HG03095 (cell line): ENCODE data around the gene AGBL4.

Source experiments
- ATAC-seq: cut with Tn5 transposase; IDR thresholded peaks from one replicate; pipeline ENCODE4 v1.9.1; 2021; ENCODE audit warnings: moderate library complexity; ENCODE audit not compliant: unreplicated experiment

The AGBL4 gene

DNA sequence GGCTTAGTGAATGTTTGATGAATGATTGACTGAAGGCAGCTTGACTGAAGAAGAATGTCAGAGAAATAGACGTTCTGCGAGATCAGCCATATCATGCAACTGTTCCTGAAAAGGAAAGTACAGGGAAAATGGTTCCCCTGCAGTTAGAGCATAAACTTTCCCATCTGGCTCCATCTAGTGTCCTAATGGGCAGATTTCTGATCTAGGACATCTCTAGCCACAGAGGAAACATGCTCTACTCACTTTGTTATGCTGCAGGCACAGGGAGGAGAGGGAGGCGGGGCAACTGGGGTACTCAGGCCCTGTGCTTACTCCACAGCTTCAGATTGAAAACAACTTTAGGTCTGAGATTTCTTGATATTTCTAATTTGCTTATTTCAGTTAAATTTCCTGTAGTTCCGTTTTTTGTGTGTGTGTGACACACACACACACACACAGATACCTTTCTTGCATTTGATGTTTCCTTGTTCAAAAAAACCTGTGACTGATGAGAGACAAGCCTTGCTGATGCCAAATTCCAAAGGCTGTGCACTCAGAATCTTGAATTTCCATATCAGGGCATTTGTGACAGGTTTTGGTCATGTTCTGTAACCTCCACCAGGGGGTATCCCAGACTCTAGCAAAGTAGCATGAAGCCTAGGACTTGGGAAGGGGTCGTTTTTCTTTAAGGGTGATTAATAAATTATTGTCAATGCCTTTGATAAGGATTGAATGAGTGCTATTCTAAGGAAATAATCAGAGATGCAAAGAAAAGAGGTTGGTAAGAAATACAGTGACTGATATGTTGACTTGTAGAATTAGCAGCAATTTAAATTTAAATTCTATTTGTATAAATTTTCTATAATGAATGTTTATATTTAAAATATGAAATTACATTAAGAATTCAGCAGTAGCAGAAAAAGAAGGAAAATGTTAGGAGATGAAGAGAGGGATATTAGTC, 1107.4 kb downstream of the AGBL4 start:
- ATAC-seq = no peak

DNA sequence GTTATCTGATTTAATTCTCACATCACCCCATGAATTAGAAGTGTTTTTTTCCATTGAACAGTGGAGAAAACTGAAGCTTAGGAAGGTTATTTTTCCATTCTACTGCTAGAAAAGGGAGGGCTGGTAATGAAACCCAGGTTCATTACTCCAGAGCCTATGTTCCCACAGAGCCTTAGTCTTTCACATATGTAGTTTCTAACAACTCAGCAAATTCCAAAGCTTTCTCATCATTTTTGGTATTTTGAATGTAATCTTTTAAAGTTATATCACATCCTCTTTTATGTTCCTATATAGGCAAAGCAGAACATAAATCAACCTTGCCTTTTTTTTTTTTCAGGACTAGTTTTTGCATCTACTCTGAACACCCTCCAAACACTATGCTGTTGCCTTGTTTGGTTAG, 1115.1 kb downstream of the AGBL4 start:
- ATAC-seq = no peak

DNA sequence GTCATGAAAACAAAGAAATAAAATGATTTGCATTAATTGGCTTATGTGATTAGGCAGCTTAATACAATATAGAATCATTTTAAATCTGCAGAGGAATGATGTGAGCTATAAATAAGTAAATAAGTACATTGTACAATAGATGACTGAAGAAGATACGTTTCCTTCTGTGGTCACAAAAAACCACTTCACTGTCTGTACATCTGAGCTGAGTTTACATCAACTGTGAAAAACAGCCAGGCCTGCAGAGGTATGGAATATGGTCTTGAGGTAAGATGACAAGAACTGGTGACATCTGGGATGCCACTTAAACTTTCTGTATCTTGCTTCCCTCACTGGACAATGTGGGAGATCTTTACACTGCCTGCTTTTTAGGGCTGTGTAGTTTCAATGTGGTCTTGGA, 1117.0 kb downstream of the AGBL4 start:
- no peak for ATAC-seq

DNA sequence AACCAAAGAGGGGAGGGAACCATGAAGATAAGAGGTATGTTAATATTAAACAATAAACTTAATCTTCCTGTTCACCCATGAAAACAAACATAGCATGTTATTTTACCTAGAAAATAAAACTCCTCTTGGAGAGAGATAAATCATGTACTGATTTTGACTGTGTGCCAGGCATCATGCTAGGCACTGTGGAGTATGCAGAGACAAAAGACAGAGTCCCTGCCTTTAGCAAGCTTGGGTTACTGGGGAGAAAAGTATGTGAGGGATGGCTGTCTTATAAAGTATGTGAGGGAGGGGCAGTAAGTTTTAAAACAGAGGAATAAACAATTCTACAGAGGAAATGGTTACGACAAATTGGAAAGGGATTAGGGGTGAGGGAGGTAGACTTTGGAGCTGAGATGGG, 1117.6 kb downstream of the AGBL4 start:
- ATAC-seq = no peak

DNA sequence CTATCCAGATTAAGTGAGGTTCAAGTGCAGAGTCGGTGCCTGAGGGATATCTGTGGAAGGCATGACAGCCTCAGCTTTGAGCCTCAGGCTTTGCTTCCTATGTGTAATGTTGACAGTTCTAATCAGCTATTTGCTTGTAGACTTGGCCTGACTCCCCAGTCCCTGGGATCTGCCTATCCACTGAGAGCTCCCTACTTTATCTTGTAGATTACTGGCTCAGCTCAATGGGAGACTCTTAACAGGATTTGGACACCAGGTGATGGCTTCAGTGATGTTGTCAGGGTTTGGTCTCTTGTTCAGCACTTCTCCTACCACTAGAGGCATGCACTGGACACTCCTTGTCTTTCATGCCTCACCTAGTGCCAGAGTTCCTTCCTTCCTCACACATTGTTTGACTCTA, 1120.5 kb downstream of the AGBL4 start:
- ATAC-seq = no peak

DNA sequence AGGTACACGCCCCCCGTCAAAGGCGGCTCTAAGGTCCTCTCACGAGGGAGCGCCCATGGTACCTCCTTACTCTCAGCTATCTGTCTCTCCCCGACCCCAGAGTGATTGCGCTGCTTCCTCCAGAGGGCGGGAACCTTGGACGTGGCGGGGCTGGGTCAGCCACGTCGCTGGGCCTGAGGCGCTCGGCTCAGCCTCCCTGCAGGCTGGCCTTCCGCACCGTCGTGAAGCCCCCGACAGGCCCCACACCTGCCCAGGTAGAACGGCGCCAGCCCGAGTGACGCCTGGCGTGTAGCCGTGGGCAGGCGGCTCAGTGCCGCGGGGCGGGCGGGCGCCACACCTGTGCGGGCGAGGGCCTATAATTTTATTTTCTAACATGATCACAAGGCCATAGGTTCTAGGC, 1124.9 kb downstream of the AGBL4 start:
- no peak for ATAC-seq

DNA sequence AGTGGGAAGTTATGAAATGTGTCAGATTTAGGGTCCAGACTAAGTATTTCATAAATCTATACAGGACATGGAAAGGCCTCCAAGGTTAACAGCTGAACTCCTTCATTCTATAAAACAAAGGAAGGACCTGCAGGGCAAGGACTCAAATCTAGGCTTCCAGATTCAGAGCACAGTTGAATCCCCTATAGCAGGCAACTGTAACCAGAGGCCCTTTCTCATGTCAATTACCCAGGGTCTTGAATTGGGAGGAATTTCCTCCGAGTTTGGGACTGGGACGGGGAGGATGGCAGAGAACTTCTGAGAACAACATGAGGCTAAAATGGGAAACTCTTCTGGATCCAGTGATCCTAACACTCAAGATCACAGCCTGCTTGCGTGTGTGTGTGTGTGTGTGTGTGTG, 1134.1 kb downstream of the AGBL4 start:
- no peak for ATAC-seq

DNA sequence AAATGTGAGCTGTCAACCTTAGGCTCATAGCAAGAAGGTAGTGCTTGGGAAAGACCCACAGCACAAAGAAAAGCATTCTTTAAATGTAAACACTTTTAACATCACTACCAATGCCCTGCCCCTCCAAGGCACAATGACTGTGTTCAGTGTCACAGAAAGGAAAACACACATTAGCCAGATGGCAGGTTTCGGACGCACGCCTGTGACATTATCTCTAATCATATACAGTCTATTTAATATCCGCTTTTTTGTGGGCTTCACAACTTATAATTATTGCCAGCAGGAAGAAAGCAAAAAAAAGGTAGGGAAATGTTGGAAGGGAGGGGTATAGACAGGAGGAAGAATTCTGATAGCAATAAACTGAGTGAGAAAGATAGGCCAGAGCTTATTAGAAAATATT, 1134.7 kb downstream of the AGBL4 start:
- ATAC-seq = no peak

DNA sequence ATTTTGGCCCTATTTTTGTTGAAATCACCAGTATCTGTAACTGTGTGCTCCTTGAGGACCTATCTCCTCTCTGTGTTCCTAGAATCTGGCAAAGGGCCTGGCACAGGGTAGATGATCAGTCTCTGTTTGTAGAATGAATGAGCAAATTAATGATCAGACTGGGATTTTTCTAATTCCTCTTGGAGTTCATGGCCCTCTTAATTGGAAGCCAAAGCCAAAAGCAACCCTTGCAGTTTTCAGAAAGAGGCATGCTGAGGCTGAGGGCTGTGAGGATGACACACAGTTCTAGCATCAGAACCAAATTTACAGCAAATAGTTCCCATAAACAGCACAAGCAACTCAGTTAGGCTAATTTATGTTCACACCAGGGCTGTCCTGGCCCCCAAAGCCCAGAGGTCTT, 1136.0 kb downstream of the AGBL4 start:
- ATAC-seq = no peak

DNA sequence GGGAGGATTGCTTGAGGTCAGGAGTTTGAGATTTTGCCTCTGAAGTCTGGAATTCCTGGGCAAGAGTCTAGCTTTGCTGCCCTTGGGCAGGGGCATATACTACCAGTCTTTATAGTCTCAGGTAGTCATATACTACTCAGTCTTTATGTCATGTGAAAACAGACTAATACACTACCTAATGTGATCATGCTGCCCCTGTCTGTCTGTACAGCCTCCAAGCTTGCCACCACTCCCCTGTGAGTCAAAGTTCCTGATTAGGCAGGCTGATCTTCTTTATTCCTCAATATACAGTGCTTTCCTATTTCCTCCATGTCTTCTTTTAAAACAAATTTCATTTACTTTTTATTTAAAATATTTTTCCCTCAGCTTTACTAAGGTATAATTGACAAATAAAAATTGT, 1141.7 kb downstream of the AGBL4 start:
- ATAC-seq = no peak

DNA sequence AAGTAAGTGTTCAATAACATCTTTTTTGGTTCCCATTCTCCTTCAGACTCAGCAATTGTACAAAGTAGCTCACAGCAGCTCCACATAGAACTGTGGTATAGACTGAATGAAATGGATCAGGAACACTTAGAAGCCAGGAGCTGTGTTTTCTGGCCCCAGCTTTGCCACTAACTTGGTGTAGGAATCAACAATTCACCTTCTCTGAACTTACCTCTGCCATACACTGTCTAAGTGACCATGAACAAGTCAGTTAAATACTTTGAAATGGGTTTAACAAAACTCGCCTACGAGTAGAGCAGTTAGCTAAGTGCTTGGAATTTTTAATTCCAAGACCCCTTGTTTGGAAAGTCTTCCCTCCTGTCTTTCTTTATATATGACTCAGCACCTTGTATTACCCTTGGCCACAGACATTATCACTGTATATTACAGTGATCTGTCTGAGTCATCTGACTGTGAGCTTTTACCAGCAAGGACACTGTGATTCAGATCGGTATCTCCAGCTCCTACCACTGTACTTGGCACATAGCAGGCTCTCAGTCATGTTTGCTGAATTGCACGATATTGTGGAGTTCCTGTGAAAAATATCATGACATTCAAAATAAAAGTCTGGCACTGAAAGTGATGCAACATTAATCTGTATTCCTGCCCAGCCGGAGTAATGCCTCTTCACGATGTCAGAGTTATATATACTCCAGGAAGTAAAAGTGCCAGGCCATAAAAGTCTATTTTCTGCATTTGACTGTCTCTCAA, 1145.4 kb downstream of the AGBL4 start:
- ATAC-seq = no peak

DNA sequence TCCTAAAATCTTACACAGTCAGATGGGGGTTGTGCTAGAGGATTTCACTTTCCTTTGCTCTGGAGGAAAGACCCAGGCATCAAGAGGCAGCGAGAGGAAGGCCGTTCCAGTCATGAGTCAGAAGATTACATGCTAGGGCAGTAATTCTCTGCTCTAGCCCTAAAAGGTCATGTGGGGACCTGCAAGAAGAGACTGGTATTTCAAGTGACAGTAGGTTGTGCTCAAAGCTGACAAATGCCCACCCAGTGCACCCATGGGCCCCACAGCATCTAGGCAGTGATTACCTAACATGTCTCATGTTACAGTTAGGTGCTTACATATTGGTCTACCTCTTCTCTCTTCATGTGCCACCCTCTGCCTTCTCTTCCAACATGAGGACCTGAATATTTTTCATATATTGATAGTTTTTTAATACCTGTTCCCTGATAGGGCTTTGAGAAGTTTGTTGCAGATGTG, 1147.4 kb downstream of the AGBL4 start:
- no peak for ATAC-seq

DNA sequence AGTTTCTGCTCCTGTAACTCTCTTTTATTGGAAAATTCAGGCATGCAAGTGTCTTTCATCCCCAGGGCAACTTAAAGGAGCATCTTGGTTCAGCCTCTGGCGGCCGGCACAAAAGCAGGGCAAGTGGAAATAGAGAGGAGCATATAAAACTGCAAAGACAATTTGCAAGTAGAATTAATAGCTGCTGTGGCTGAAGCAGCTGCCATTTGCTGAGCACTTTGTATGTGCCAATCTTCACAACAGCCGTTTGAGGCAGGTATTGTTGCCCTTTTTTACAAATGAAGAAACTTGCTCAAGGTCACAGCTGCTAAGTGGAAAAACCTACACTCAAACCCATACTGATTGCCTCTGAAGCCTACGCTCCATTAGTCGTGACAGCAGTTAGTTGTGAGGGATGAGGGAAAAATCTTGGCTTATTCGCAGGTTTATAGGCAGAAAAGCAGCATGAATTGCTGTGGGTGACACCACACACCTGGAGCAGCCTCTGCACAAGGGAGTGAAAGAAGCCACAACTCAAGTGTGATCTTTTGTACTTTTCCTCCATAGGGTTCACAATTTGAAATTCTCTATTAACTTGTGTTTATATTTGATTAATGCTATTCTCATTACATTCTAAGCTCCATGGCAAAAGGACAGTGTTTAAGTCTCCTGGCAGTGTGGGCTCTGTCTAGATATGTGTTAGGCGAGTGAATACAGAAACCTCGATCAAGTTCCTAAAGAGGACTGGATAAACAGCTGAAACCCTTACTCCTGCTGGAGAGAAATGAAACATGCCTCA, 1148.0 kb downstream of the AGBL4 start:
- ATAC-seq = no peak

DNA sequence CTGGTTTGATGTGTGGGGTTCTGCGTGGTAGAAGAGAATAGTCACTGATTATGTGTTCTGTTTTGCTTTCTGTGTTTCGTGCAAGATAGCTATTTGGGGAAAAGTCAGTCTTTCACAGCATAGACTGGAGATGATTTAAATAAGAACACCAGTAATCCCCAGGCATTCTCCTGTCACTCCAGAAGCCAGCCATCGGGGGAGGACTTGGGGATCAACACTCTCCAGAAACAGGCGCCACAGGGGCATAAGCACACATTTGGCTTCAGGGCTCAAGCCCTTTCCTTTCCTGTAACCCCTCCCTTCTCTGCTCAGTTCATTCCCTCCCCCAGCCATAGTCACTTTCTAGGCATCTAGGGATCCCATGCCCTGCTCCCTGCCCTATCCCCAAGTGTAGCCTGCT, 1149.8 kb downstream of the AGBL4 start:
- no peak for ATAC-seq

DNA sequence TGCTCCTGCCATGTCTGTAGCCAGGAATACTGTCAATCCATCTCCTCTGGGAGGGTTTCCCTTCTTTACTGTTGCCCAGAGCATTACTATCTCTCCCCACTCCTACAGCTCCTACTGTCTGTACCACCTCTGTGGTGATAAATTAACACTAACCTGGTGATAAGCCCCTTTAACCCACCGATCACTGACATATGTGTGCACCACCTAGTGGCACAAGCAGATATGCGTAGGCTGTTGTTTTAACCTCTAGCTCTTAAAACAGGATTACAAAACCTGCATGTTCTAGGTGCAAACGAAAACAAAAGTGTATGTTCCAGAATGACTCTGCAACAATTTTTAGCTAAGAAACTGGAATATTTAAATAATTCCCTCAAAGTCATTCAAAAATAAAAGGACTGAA, 1153.2 kb downstream of the AGBL4 start:
- no peak for ATAC-seq

DNA sequence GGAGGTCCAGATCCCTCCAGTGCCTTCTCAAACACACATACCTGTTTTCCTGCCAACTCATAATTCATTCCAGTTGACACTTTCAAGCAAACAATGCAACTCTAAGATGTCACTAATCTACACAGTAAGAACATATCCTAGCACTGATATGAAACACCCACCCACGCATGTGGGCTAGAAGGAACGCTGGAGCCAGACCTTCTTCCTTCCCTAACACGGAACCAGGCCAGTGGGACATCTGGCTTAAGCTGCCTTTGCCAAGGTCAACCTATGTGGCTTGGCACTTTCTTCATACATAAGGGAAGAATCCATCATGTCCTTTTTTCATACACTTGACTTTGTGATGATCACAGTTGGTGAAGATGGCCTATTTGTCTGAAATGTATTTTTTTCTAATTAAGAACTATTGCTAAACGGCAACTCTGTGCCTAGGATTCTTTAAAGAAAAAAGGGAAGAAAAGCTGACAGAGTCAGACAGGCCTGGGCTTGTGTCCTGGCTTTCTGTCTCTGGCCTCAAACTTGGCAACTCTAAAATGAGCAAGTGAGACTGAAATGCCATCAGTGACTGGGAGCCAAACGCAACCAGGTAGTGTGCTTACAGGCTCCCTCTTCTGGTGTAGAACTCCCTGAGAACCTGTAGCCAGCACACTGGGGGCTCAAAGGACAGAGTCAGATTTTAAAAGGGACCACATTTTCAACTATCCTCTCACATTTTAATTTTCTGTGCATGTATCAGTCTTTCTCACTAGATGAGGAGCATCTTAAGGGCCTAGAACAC, 1154.4 kb downstream of the AGBL4 start:
- ATAC-seq = no peak

DNA sequence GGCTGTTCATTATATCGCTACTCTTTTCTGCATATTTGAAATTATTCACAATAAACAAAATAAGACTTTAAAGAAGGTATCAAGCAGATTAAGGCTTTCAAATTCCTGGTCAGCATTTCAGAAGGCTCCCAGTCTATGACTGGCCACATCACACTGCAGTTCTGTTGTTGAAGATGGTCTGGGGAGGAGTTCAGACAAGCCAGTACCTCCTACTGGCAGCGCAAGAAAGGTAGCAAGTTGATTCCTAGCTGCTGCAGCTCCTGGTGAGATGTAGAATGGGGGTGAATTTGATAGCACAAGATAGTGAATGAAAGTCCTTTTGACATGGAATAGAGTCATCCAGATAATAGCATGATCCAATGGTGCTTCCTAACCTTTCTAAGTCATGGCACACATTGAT, 1158.8 kb downstream of the AGBL4 start:
- no peak for ATAC-seq

DNA sequence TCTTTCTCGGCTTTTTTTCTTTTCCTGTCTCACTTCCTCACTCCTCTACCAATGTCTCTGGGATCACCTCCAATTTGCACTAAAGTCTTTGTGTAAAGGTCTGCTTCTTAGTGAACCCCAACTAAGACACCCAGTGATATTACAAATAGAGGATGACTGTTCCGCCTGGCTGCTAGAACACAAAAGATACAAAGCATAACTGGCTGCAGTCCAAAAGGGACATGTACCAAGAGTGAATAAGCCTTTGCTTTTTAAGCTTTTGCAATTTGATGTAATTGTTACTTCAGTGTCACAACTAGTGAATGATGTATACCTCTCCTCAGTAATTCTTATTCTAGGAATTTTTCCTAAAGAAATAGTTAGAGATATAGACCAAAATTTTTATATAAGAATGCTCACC, 1164.3 kb downstream of the AGBL4 start:
- ATAC-seq = no peak

DNA sequence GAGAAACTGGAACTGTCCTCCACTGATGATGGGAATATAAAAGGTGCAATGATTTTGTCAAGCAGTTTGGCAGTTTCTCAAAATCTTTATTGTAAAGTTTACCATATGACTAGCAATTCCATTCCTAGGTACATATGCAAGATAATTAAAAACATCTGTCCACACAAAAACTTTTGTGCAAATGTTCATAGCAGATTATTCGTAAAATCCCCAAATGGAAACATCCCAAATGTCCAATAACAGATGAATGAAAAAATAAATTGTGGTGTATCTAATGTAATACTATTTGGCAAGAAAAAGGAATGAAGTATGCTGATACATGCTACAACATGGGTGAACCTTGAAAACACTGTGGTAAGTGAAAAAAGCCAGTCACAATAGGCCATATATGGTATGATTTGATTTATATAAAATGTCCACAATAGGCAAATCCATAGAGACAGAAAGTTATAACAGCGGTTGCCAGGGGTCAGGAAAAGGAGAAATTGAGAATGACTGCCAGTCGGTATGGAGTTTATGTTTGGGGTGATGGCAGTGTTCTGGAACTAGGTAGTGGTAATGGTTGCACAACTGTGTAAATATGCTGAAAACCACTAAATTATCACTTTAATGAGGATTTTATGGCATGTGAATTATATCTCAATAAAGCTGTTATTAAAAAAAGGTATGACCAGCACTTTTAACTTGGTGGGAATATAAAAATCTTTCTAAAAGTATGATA, 1165.4 kb downstream of the AGBL4 start:
- no peak for ATAC-seq

DNA sequence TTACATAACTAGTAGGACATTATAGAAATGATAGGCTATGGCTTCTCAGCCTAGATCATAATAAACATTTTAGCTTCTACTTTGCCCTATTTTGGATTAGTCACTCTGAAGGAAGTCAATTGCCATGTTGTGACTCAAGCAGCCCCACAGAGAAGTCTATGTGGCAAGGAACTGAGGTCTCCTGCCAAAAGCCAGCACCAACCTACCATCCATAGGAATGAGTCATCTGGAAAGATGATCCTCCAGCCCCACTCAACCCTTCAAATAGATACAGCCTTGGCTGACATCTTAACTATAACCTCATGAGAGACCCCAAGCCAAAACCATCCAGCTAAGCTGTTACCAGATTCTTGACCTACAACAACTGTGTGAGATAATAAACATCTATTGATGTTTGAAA, 1170.7 kb downstream of the AGBL4 start:
- ATAC-seq = no peak
